HEK293 (cell line): ENCODE measurements around the gene CEP41.
A peak's percentile ranks its signal among the peaks of the same experiment; 100 is the strongest.

Experiments used
- CTCF ChIA-PET: fragments of 350-600 bp; formaldehyde crosslinking; extraction: SDS; loops from one replicate; lab custom pipeline; 2021; ENCODE audit warnings: antibody characterized with exemption; lab: Yijun Ruan, JAX
- POLR2A ChIA-PET: fragments of 300-600 bp; formaldehyde crosslinking; extraction: SDS; loops from one replicate; lab custom pipeline; 2020; ENCODE audit warnings: antibody characterized with exemption, inconsistent platforms; lab: Yijun Ruan, JAX
- H3K27ac ChIP-seq: fragments of 200-500 bp; sonication (Bioruptor generic); 2 replicates; pipeline ENCODE4 v1.5.1; 2014; ENCODE audit warnings: low read depth, low read length, control low read depth, inconsistent platforms; ENCODE audit errors: extremely low read depth
- H3K36me3 ChIP-seq, 2 experiments: fragments of 200-500 bp in 1 of 2; sonication (Bioruptor generic) in 1 of 2; 1 replicate in 1 of 2; 2 replicates in 1 of 2; pipeline ENCODE4 v1.5.1; 2014 to 2017; ENCODE audit warnings: inconsistent platforms in 2 of 2, low read length in 2 of 2; ENCODE audit not compliant: control insufficient read depth in 2 of 2, insufficient read depth in 1 of 2
- H3K4me1 ChIP-seq: fragments of 200-500 bp; sonication (Bioruptor generic); 2 replicates; pipeline ENCODE4 v1.5.1; 2014; ENCODE audit warnings: mild to moderate bottlenecking, low read length, inconsistent platforms; ENCODE audit not compliant: control insufficient read depth, insufficient read depth
- H3K4me3 ChIP-seq: 2 replicates; pipeline ENCODE4 v1.5.1; 2011; ENCODE audit warnings: low read depth, mild to moderate bottlenecking, control low read depth, low read length, moderate library complexity
- H3K9me3 ChIP-seq: fragments of 200-500 bp; sonication (Bioruptor generic); 2 replicates; pipeline ENCODE4 v1.5.1; 2014; ENCODE audit warnings: low read depth, low read length, inconsistent platforms; ENCODE audit not compliant: control insufficient read depth, insufficient read depth
- GFI1B ChIP-seq: fragments of 450-650 bp; formaldehyde crosslinking; IDR thresholded peaks from 2 replicates; pipeline ENCODE4 v1.5.1; 2016; ENCODE audit warnings: missing biosample characterization, missing genetic modification characterization
- PBX3 ChIP-seq: sonication (generic); formaldehyde crosslinking; IDR thresholded peaks from 2 replicates; pipeline ENCODE4 v1.8.1; 2022; ENCODE audit warnings: mild to moderate bottlenecking, moderate library complexity, missing genetic modification reagents
- PRDM1 ChIP-seq: fragments of 450-650 bp; formaldehyde crosslinking; IDR thresholded peaks from 2 replicates; pipeline ENCODE4; 2016; ENCODE audit warnings: missing biosample characterization, missing genetic modification characterization
- ZBTB44 ChIP-seq: fragments of 450-650 bp; IDR thresholded peaks from 2 replicates; pipeline ENCODE4 v1.5.1; 2018; ENCODE audit warnings: missing biosample characterization, mild to moderate bottlenecking, missing genetic modification characterization
- ZNF114 ChIP-seq: fragments of 450-650 bp; formaldehyde crosslinking; IDR thresholded peaks from 2 replicates; pipeline ENCODE4 v1.5.0; 2017; ENCODE audit warnings: missing biosample characterization, missing genetic modification characterization
- ZNF16 ChIP-seq: fragments of 450-650 bp; formaldehyde crosslinking; IDR thresholded peaks from 2 replicates; pipeline ENCODE4 v1.5.1; 2016; ENCODE audit warnings: low read depth, missing biosample characterization, missing genetic modification characterization
- ZNF23 ChIP-seq: fragments of 450-650 bp; formaldehyde crosslinking; IDR thresholded peaks from 2 replicates; pipeline ENCODE4 v1.5.1; 2016; ENCODE audit warnings: missing biosample characterization, missing genetic modification characterization, borderline replicate concordance
- ZNF26 ChIP-seq: fragments of 450-650 bp; formaldehyde crosslinking; IDR thresholded peaks from 2 replicates; pipeline ENCODE4 v1.5.1; 2016; ENCODE audit warnings: missing biosample characterization, missing genetic modification characterization
- ZNF274 ChIP-seq, 2 experiments: fragments of 200-500 bp in 1 of 2; fragments of 450-650 bp in 1 of 2; sonication (Bioruptor generic) in 1 of 2; formaldehyde crosslinking in 1 of 2; IDR thresholded peaks; 2 replicates each; pipeline versions ENCODE4 v1.5.1 to v1.6.1; 2014 to 2016; ENCODE audit warnings: borderline replicate concordance in 1 of 2, inconsistent platforms in 1 of 2, low read length in 1 of 2, missing biosample characterization in 1 of 2, missing genetic modification characterization in 1 of 2
- ZNF280D ChIP-seq: fragments of 450-650 bp; formaldehyde crosslinking; IDR thresholded peaks from 2 replicates; pipeline ENCODE4 v1.5.1; 2016; ENCODE audit warnings: missing biosample characterization, missing genetic modification characterization
- ZNF366 ChIP-seq: fragments of 450-650 bp; formaldehyde crosslinking; conservative IDR thresholded peaks from 2 replicates; pipeline ENCODE4 v1.5.1; 2016; ENCODE audit warnings: missing biosample characterization, missing genetic modification characterization
- ZNF416 ChIP-seq: fragments of 450-650 bp; formaldehyde crosslinking; IDR thresholded peaks from 2 replicates; pipeline ENCODE4 v1.5.1; 2016; ENCODE audit warnings: missing biosample characterization, missing genetic modification characterization
- ZNF521 ChIP-seq: fragments of 450-650 bp; formaldehyde crosslinking; IDR thresholded peaks from 2 replicates; pipeline ENCODE4 v1.5.1; 2017; ENCODE audit warnings: missing biosample characterization, mild to moderate bottlenecking, missing genetic modification characterization
- ZNF555 ChIP-seq: fragments of 450-650 bp; formaldehyde crosslinking; conservative IDR thresholded peaks from 2 replicates; pipeline ENCODE4 v1.5.1; 2017; ENCODE audit warnings: missing biosample characterization, mild to moderate bottlenecking, missing genetic modification characterization, inconsistent platforms
- ZNF596 ChIP-seq: fragments of 450-650 bp; IDR thresholded peaks from 2 replicates; pipeline ENCODE4 v1.5.0; 2018; ENCODE audit warnings: missing biosample characterization, mild to moderate bottlenecking, missing genetic modification characterization, moderate library complexity
- ZNF621 ChIP-seq: fragments of 450-650 bp; formaldehyde crosslinking; IDR thresholded peaks from 2 replicates; pipeline ENCODE4 v1.5.1; 2017; ENCODE audit warnings: missing biosample characterization, missing genetic modification characterization
- ZNF639 ChIP-seq: fragments of 450-650 bp; formaldehyde crosslinking; IDR thresholded peaks from 2 replicates; pipeline ENCODE4 v1.5.1; 2016; ENCODE audit warnings: missing biosample characterization, missing genetic modification characterization
- ZNF645 ChIP-seq: fragments of 450-650 bp; formaldehyde crosslinking; IDR thresholded peaks from 2 replicates; pipeline ENCODE4; 2016; ENCODE audit warnings: missing biosample characterization, missing genetic modification characterization
- ZNF658 ChIP-seq: fragments of 450-650 bp; formaldehyde crosslinking; IDR thresholded peaks from 2 replicates; pipeline ENCODE4; 2016; ENCODE audit warnings: missing biosample characterization, missing genetic modification characterization
- ZNF837 ChIP-seq: fragments of 450-650 bp; formaldehyde crosslinking; IDR thresholded peaks from 2 replicates; pipeline ENCODE4 v1.5.1; 2016; ENCODE audit warnings: missing biosample characterization, missing genetic modification characterization
- ZSCAN30 ChIP-seq: fragments of 450-650 bp; IDR thresholded peaks from 2 replicates; pipeline ENCODE4 v1.5.1; 2018; ENCODE audit warnings: missing biosample characterization, mild to moderate bottlenecking, missing genetic modification characterization, moderate library complexity

CEP41 gene

GRCh38 chr7:130358471-130358870 lies 82.3 kb downstream of the CEP41 start:
- H3K4me1 ChIP-seq = peaks cover 17% of the 10 kb centered on the region
- H3K9me3 ChIP-seq = no peaks in the 10 kb centered on the region
- H3K36me3 ChIP-seq = no peaks in the 10 kb centered on the region
- H3K4me3 ChIP-seq = no peak overlapping the region
- no peak for TF ChIP-seq PRDM1 (tag by site-specific recombination)
- TF ChIP-seq ZNF23 = no peak
- no peak for TF ChIP-seq ZNF596 (tag by site-specific recombination)
- no peak for TF ChIP-seq ZNF639 (tag by site-specific recombination)
- TF ChIP-seq ZNF26 (tag by site-specific recombination) = no peak
- TF ChIP-seq ZNF366 (tag by site-specific recombination) = no peak
- TF ChIP-seq ZNF114 (tag by site-specific recombination) = no peak
- TF ChIP-seq ZNF16 (tag by site-specific recombination) = no peak
- TF ChIP-seq GFI1B (tag by site-specific recombination) = no peak
- no peak for TF ChIP-seq ZNF416 (tag by site-specific recombination)
- no peak for TF ChIP-seq ZSCAN30
- TF ChIP-seq ZNF274 (IDR thresholded peaks at IDR 0.05; ENCODE audit: low read length) = no peak
- TF ChIP-seq ZNF274 (tag by site-specific recombination; IDR thresholded peaks at IDR 0.05; ENCODE audit: borderline replicate concordance) = no peak
- TF ChIP-seq ZNF521 (tag by site-specific recombination) = no peak
- no peak for TF ChIP-seq ZNF658 (tag by site-specific recombination)
- TF ChIP-seq ZNF645 (tag by site-specific recombination) = no peak
- TF ChIP-seq ZNF837 = no peak
- no peak overlapping the region for H3K27ac ChIP-seq
- POLR2A ChIA-PET = no interaction called here
- CTCF ChIA-PET = interaction anchor here (0.6 to 0.8 kb wide), 3 partner anchors 14 to 348 kb away, joined by 3 to 4 read pairs (median 4); no protein-coding TSS in a partner anchor

- ChIA-PET CTCF (interaction anchor here (0.7 kb wide), 1 partner anchor 114 kb away, joined by 4 read pairs; no protein-coding TSS in a partner anchor), POLR2A (interaction anchor here (1.1 to 2.3 kb wide), 2 partner anchors 8 to 35 kb away, joined by 4 to 12 read pairs; no protein-coding TSS in a partner anchor)
- Histone ChIP-seq H3K4me3 (no peak overlapping the region), H3K9me3 (no peaks in the 10 kb centered on the region), H3K4me1 (peaks cover 17% of the 10 kb centered on the region), H3K36me3 (no peaks in the 10 kb centered on the region), H3K27ac (peak overlapping the region; percentile 94)
- TF ChIP-seq ZNF621 (tag by site-specific recombination) = no peak
- no peak for TF ChIP-seq ZNF280D (tag by site-specific recombination)
- TF ChIP-seq PBX3 (CRISPR knock-in tag) = no peak
- TF ChIP-seq ZNF639 (tag by site-specific recombination) = peak; percentile 16; the same call in 1 of the 2 replicates
- no peak for TF ChIP-seq ZNF555 (tag by site-specific recombination)
- 0 out of 2 replicates have a peak, but pooled peaks have one; percentile 44 for TF ChIP-seq ZBTB44
Measured at GRCh38 chr7:130356876-130357611, 83.8 kb downstream of the CEP41 start.
